K562 (cell line): ENCODE results near the gene CCDC27. TPM values are rescaled to one million over a fixed set of nuclear protein-coding genes. Genes with fewer than 3 reads are reported as not detected.

Source experiments
- CSDE1 ChIP-seq, 2 experiments: fragments of 450-650 bp; IDR thresholded peaks; 2 replicates each; pipeline ENCODE4 v1.6.1; 2016; ENCODE audit warnings: mild to moderate bottlenecking in 1 of 2
- GTF2A2 ChIP-seq: IDR thresholded peaks from 2 replicates; pipeline ENCODE4 v1.6.1; 2016; ENCODE audit warnings: mild to moderate bottlenecking, missing genetic modification characterization, missing compliant biosample characterization
- HDGF ChIP-seq: fragments of 450-650 bp; IDR thresholded peaks from 2 replicates; pipeline ENCODE4 v1.6.1; 2016
- MEF2D ChIP-seq: conservative IDR thresholded peaks from 2 replicates; pipeline ENCODE4 v1.6.1; 2016; ENCODE audit warnings: low read depth, missing genetic modification characterization, missing compliant biosample characterization
- NUFIP1 ChIP-seq: fragments of 450-650 bp; IDR thresholded peaks from 2 replicates; pipeline ENCODE4 v1.6.1; 2018; ENCODE audit not compliant: partially characterized antibody
- TBL1XR1 ChIP-seq, 2 experiments: IDR thresholded peaks; 2 replicates each; pipeline ENCODE4 v1.6.1; 2012; ENCODE audit warnings: improper control_type of control experiment in 2 of 2, low read length in 2 of 2, mild to moderate bottlenecking in 1 of 2
- ZNF121 ChIP-seq: sonication (generic); formaldehyde crosslinking; conservative IDR thresholded peaks from 2 replicates; pipeline ENCODE4 v1.8.0; 2022; ENCODE audit warnings: missing genetic modification reagents
- ZNF707 ChIP-seq: fragments of 250-450 bp; sonication (Bioruptor Pico); conservative IDR thresholded peaks from 2 replicates; pipeline ENCODE4 v1.8.0; 2022; ENCODE audit warnings: inconsistent platforms, mild to moderate bottlenecking, moderate library complexity
- ZNF79 ChIP-seq: fragments of 250-450 bp; sonication (Bioruptor Pico); IDR thresholded peaks from 2 replicates; pipeline ENCODE4 v1.4.0; 2020; ENCODE audit warnings: low read depth, mild to moderate bottlenecking, moderate library complexity
- polyA plus RNA-seq, 8 experiments: library from polyadenylated mRNA; depleted of rRNA in 4 of 8; stranded (reverse) in 5 of 8; unstranded in 3 of 8; fragments of >200 nt; fragmentation: Nextera tagmentation in 2 of 8; fragmentation: Illumina TruSeq in 1 of 8; extraction: Ambion mirVana in 2 of 8; extraction: Trizol in 1 of 8; gene quantifications; 2 replicates each; pipeline versions ENCODE4 v1.2.1 to v1.2.3, GENCODE V29; 2011 to 2014; ENCODE audit warnings: inconsistent platforms in 1 of 8, missing spikeins in 1 of 8
- total RNA-seq, 7 experiments: library from RNA; depleted of rRNA in 6 of 7; stranded (reverse); fragments of >200 nt in 6 of 7; fragmentation: Illumina TruSeq in 2 of 7; extraction: Trizol in 2 of 7; gene quantifications; 2 replicates each; pipeline versions ENCODE4 v1.2.1 to v1.2.3, GENCODE V29; 2011 to 2021; ENCODE audit warnings: low replicate concordance in 1 of 7
- TF ChIP-seq, protein P1 (sequence below): IDR thresholded peaks from 2 replicates; pipeline ENCODE4 v1.6.1; 2011; ENCODE audit warnings: borderline replicate concordance, low read depth, mild to moderate bottlenecking, moderate library complexity, low read length; ENCODE audit not compliant: insufficient read depth, poor library complexity, severe bottlenecking
- TF ChIP-seq, protein P2 (sequence below): sonication (generic); formaldehyde crosslinking; IDR thresholded peaks from 2 replicates; pipeline ENCODE4 v1.5.0; 2020; ENCODE audit warnings: missing genetic modification reagents
- TF ChIP-seq, protein P3 (sequence below): sonication (generic); formaldehyde crosslinking; IDR thresholded peaks from 2 replicates; pipeline ENCODE4 v1.8.0; 2023; ENCODE audit warnings: mild to moderate bottlenecking, missing genetic modification reagents

The CCDC27 gene
- total and polyA plus RNA-seq, 9 of the 15 experiments (the other 6 are each of a cell fraction or from before 2014, with no cell fraction given) = 0.01 to 0.04 TPM; not detected in 7

DNA sequence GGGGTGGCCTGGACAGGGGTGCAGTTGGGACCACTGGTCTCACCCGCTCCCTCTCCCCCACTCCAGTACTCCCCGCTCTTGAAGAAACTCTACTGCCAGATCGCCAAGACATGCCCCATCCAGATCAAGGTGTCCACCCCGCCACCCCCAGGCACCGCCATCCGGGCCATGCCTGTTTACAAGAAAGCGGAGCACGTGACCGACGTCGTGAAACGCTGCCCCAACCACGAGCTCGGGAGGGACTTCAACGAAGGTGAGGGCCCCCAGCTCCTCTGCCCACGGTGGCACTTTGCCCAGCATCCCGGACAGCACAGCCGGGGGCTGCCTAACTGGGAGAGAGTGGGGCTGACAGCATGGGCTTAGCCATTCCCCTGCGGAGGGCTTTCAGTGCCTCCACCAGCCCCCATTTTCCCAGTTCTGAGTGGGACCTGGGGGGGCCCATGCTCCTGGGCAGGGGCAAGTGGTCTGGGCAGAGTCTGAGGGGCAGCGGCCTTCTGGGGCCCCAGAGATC lies 30.2 kb upstream of the CCDC27 start (continued):
- TF ChIP-seq CSDE1 (IDR thresholded peaks at IDR 0.05) = no peak
- TF ChIP-seq TBL1XR1 (IDR thresholded peaks at IDR 0.05; ENCODE audit: low read length in 2 of 2) = no peak
- no peak for TF ChIP-seq MEF2D (tag)
- TF ChIP-seq, protein P1, sequence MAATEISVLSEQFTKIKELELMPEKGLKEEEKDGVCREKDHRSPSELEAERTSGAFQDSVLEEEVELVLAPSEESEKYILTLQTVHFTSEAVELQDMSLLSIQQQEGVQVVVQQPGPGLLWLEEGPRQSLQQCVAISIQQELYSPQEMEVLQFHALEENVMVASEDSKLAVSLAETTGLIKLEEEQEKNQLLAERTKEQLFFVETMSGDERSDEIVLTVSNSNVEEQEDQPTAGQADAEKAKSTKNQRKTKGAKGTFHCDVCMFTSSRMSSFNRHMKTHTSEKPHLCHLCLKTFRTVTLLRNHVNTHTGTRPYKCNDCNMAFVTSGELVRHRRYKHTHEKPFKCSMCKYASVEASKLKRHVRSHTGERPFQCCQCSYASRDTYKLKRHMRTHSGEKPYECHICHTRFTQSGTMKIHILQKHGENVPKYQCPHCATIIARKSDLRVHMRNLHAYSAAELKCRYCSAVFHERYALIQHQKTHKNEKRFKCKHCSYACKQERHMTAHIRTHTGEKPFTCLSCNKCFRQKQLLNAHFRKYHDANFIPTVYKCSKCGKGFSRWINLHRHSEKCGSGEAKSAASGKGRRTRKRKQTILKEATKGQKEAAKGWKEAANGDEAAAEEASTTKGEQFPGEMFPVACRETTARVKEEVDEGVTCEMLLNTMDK = no peak
- no peak for TF ChIP-seq HDGF
- no peak for TF ChIP-seq GTF2A2 (tag)
- no peak for TF ChIP-seq NUFIP1
- TF ChIP-seq, protein P2, sequence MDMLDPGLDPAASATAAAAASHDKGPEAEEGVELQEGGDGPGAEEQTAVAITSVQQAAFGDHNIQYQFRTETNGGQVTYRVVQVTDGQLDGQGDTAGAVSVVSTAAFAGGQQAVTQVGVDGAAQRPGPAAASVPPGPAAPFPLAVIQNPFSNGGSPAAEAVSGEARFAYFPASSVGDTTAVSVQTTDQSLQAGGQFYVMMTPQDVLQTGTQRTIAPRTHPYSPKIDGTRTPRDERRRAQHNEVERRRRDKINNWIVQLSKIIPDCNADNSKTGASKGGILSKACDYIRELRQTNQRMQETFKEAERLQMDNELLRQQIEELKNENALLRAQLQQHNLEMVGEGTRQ (CRISPR knock-in tag) = peak; percentile 56
- TF ChIP-seq ZNF707 (CRISPR knock-in tag) = no peak
- TF ChIP-seq, protein P3, sequence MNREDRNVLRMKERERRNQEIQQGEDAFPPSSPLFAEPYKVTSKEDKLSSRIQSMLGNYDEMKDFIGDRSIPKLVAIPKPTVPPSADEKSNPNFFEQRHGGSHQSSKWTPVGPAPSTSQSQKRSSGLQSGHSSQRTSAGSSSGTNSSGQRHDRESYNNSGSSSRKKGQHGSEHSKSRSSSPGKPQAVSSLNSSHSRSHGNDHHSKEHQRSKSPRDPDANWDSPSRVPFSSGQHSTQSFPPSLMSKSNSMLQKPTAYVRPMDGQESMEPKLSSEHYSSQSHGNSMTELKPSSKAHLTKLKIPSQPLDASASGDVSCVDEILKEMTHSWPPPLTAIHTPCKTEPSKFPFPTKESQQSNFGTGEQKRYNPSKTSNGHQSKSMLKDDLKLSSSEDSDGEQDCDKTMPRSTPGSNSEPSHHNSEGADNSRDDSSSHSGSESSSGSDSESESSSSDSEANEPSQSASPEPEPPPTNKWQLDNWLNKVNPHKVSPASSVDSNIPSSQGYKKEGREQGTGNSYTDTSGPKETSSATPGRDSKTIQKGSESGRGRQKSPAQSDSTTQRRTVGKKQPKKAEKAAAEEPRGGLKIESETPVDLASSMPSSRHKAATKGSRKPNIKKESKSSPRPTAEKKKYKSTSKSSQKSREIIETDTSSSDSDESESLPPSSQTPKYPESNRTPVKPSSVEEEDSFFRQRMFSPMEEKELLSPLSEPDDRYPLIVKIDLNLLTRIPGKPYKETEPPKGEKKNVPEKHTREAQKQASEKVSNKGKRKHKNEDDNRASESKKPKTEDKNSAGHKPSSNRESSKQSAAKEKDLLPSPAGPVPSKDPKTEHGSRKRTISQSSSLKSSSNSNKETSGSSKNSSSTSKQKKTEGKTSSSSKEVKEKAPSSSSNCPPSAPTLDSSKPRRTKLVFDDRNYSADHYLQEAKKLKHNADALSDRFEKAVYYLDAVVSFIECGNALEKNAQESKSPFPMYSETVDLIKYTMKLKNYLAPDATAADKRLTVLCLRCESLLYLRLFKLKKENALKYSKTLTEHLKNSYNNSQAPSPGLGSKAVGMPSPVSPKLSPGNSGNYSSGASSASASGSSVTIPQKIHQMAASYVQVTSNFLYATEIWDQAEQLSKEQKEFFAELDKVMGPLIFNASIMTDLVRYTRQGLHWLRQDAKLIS (CRISPR knock-in tag) = no peak
- TF ChIP-seq ZNF121 (CRISPR knock-in tag) = no peak
- TF ChIP-seq ZNF79 = no peak
- TF ChIP-seq, all 486 proteins: peak for 3
